Measurements from ENCODE around the gene KCNK10.

The KCNK10 gene

GRCh38 chr14:88218119-88218915 is 104.8 kb downstream of the KCNK10 start:
- DNase-seq: no peak

- no peak for DNase-seq
Observed at GRCh38 chr14:88212691-88213090, 110.4 kb downstream of the KCNK10 start.

- no peak for DNase-seq
Observed at GRCh38 chr14:88210426-88210825, 112.6 kb downstream of the KCNK10 start.

GRCh38 chr14:88209273-88209672 is 113.8 kb downstream of the KCNK10 start:
- DNase-seq: no peak

- DNase-seq: no peak
Observed at GRCh38 chr14:88208858-88209257, 114.2 kb downstream of the KCNK10 start.

GRCh38 chr14:88204221-88204620 is 118.8 kb downstream of the KCNK10 start:
- DNase-seq: no peak

- no peak for DNase-seq
Observed at GRCh38 chr14:88203291-88203690, 119.8 kb downstream of the KCNK10 start.

GRCh38 chr14:88202286-88202685 is 120.8 kb downstream of the KCNK10 start:
- no peak for DNase-seq

GRCh38 chr14:88201851-88202250 is 121.2 kb downstream of the KCNK10 start:
- no peak for DNase-seq

GRCh38 chr14:88199882-88200281 is 123.2 kb downstream of the KCNK10 start:
- DNase-seq: no peak

- peak in 1 of 2 experiments; percentile 10 for DNase-seq
Observed at GRCh38 chr14:88198446-88198845, 124.6 kb downstream of the KCNK10 start.

- no peak for DNase-seq
Observed at GRCh38 chr14:88196925-88197324, 126.1 kb downstream of the KCNK10 start.

- no peak for DNase-seq
Observed at GRCh38 chr14:88196116-88196890, 126.8 kb downstream of the KCNK10 start.

- DNase-seq: no peak
Observed at GRCh38 chr14:88195676-88196075, 127.4 kb downstream of the KCNK10 start.

GRCh38 chr14:88194531-88194930 is 128.5 kb downstream of the KCNK10 start:
- DNase-seq: no peak

GRCh38 chr14:88191605-88192004 is 131.5 kb downstream of the KCNK10 start:
- no peak for DNase-seq

GRCh38 chr14:88189417-88190191 is 133.5 kb downstream of the KCNK10 start:
- peak; percentile 79 to 87 for DNase-seq

- peak; percentile 29 to 38 for DNase-seq
Observed at GRCh38 chr14:88188745-88189416, 134.2 kb downstream of the KCNK10 start.

- DNase-seq: no peak
Observed at GRCh38 chr14:88185843-88186242, 137.2 kb downstream of the KCNK10 start.

- DNase-seq: no peak
Observed at GRCh38 chr14:88184956-88185355, 138.1 kb downstream of the KCNK10 start.

GRCh38 chr14:88181072-88181471 is 142.0 kb downstream of the KCNK10 start:
- DNase-seq: no peak

- no peak for DNase-seq
Observed at GRCh38 chr14:88179716-88180115, 143.4 kb downstream of the KCNK10 start.

- DNase-seq: no peak
Observed at GRCh38 chr14:88170333-88170732, 152.7 kb downstream of the KCNK10 start.
